NCI-H2081 treated with DMSO at 0.1 percent for 48 hours (cell line): ENCODE measurements around the gene ADGRF5.

Experiments
- DNase-seq: peaks from one replicate; lab custom pipeline; 2025; lab: John Stamatoyannopoulos, UW

Gene ADGRF5

GRCh38 chr6:46921731-46922130 lies at the start of gene ADGRF5:
ADGRF5 (minus strand) TSS chr6:46921938; CDS start chr6:46906762, 15,176 bp downstream.
- DNase-seq = no peak

- no peak for DNase-seq
Measured at GRCh38 chr6:46969206-46969605, 47.5 kb upstream of the ADGRF5 start.

GRCh38 chr6:46967826-46968349 lies 46.1 kb upstream of the ADGRF5 start:
- DNase-seq = no peak

- DNase-seq = no peak
Measured at GRCh38 chr6:46964716-46965519, 43.2 kb upstream of the ADGRF5 start.

GRCh38 chr6:46963626-46964025 lies 41.9 kb upstream of the ADGRF5 start:
- DNase-seq = no peak

- DNase-seq = no peak
Measured at GRCh38 chr6:46963039-46963438, 41.3 kb upstream of the ADGRF5 start.

GRCh38 chr6:46961711-46962110 lies 40.0 kb upstream of the ADGRF5 start:
- DNase-seq = no peak

- DNase-seq = no peak
Measured at GRCh38 chr6:46961232-46961631, 39.5 kb upstream of the ADGRF5 start.

GRCh38 chr6:46959419-46959818 lies 37.7 kb upstream of the ADGRF5 start:
- no peak for DNase-seq

GRCh38 chr6:46956409-46956808 lies 34.7 kb upstream of the ADGRF5 start:
- DNase-seq = no peak

GRCh38 chr6:46954837-46955451 lies 33.2 kb upstream of the ADGRF5 start:
- DNase-seq = no peak

- DNase-seq = no peak
Measured at GRCh38 chr6:46953921-46954320, 32.2 kb upstream of the ADGRF5 start.

GRCh38 chr6:46949632-46950280 lies 28.0 kb upstream of the ADGRF5 start:
- no peak for DNase-seq

GRCh38 chr6:46948699-46949098 lies 27.0 kb upstream of the ADGRF5 start:
- no peak for DNase-seq

- DNase-seq = no peak
Measured at GRCh38 chr6:46947497-46947896, 25.8 kb upstream of the ADGRF5 start.

- DNase-seq = no peak
Measured at GRCh38 chr6:46940433-46941226, 18.9 kb upstream of the ADGRF5 start.

- DNase-seq = no peak
Measured at GRCh38 chr6:46937642-46938041, 15.9 kb upstream of the ADGRF5 start.

GRCh38 chr6:46935687-46936086 lies 13.9 kb upstream of the ADGRF5 start:
- no peak for DNase-seq

GRCh38 chr6:46933751-46934150 lies 12.0 kb upstream of the ADGRF5 start:
- DNase-seq = no peak

GRCh38 chr6:46932526-46933319 lies 11.0 kb upstream of the ADGRF5 start:
- no peak for DNase-seq

GRCh38 chr6:46931416-46931815 lies 9.7 kb upstream of the ADGRF5 start:
- DNase-seq = no peak
